Tibial nerve (tissue), 4 donors: Measurements from ENCODE around the gene DIP2B. TPM values are rescaled to one million over a fixed set of nuclear protein-coding genes. Genes with fewer than 3 reads are reported as not detected.

ENCODE experiments used
- DNase-seq, 2 donors: peaks; one replicate each; pipeline ENCODE4 v3.0.0-alpha.2; 2019; ENCODE audit warnings: low spot score in 2 of 2
- H3K27ac ChIP-seq, 4 donors: fragments of 200-600 bp; sonication (generic) in 3 of 4; one replicate each; pipeline ENCODE4 v1.5.1; 2017 to 2019; ENCODE audit warnings: mild to moderate bottlenecking in 1 of 4
- H3K27me3 ChIP-seq, 2 donors: fragments of 200-600 bp; sonication (generic) in 1 of 2; one replicate each; pipeline versions ENCODE4 v1.5.1 to v1.6.0; 2017 to 2019
- H3K36me3 ChIP-seq, 3 donors: fragments of 200-600 bp; sonication (generic); one replicate each; pipeline ENCODE4 v1.5.1; 2018 to 2019
- H3K4me1 ChIP-seq, 4 donors: fragments of 200-600 bp; sonication (generic) in 3 of 4; one replicate each; pipeline ENCODE4 v1.5.1; 2017 to 2019
- H3K4me3 ChIP-seq, 4 donors: fragments of 200-600 bp; sonication (generic) in 3 of 4; one replicate each; pipeline ENCODE4 v1.5.1; 2017 to 2019; ENCODE audit warnings: mild to moderate bottlenecking in 1 of 4, moderate library complexity in 1 of 4
- H3K9me3 ChIP-seq, 4 donors: fragments of 200-600 bp; sonication (generic) in 3 of 4; one replicate each; pipeline ENCODE4 v1.5.1; 2017 to 2019
- CTCF ChIP-seq, 5 experiments: fragments of 200-600 bp in 3 of 5; fragments of 450-650 bp in 2 of 5; sonication (generic) in 3 of 5; IDR thresholded peaks; one replicate each; pipeline ENCODE4 v1.5.1; 2016 to 2019; ENCODE audit warnings: antibody characterized with exemption in 5 of 5, mild to moderate bottlenecking in 3 of 5, moderate library complexity in 2 of 5
- EP300 ChIP-seq, 2 donors: sonication (generic); formaldehyde crosslinking; IDR thresholded peaks; one replicate each; pipeline ENCODE4 v1.6.1; 2017; ENCODE audit warnings: antibody characterized with exemption in 2 of 2, mild to moderate bottlenecking in 1 of 2
- POLR2A ChIP-seq, 2 donors: fragments of 450-650 bp; IDR thresholded peaks; one replicate each; pipeline ENCODE4 v1.6.1; 2017; ENCODE audit warnings: antibody characterized with exemption in 2 of 2, mild to moderate bottlenecking in 2 of 2, moderate library complexity in 2 of 2
- WGBS, 2 donors: methylation state at CpG; one replicate each; pipeline ENCODE4 v1.1.5; 2018; 5-methylcytosine and 5-hydroxymethylcytosine counted together
- total RNA-seq, 4 donors: library from RNA; depleted of rRNA; stranded (reverse); fragments of >200 nt; gene quantifications; one replicate each; pipeline ENCODE4 v1.1.0, GENCODE V29; 2016

Gene DIP2B
- total RNA-seq, 4 donors from 2014 or later = 38.6 to 59.0 (median 44.8) TPM

- H3K27ac ChIP-seq = peak overlapping the region in 2 of 4 donors; percentile 23 to 66
- H3K27me3 ChIP-seq = no peaks in the 10 kb centered on the region
- DNase-seq = no peak
- WGBS, 2 donors = 38 to 49% methylated on average over 4 of the region's 4 CpGs
- peaks cover 0 to 86% (median 39%) of the 10 kb centered on the region in 4 donors for H3K4me1 ChIP-seq
- H3K9me3 ChIP-seq = no peaks in the 10 kb centered on the region
- no peaks in the 10 kb centered on the region for H3K36me3 ChIP-seq
- TF ChIP-seq EP300 (IDR thresholded peaks at IDR 0.05) (no peak), POLR2A (IDR thresholded peaks at IDR 0.05) (no peak), CTCF (IDR thresholded peaks at IDR 0.05) (no peak)
- H3K4me3 ChIP-seq = no peak overlapping the region
Observed at GRCh38 chr12:50614167-50614759, 109.5 kb downstream of the DIP2B start.

- TF ChIP-seq EP300 (IDR thresholded peaks at IDR 0.05) (no peak), POLR2A (IDR thresholded peaks at IDR 0.05) (no peak), CTCF (IDR thresholded peaks at IDR 0.05) (no peak)
- H3K27ac ChIP-seq = peak overlapping the region in 1 of 4 donors; percentile 18
- WGBS, 2 donors = 80 to 84% methylated on average over 7 of the region's 7 CpGs
Observed at GRCh38 chr12:50615145-50615906, 110.5 kb downstream of the DIP2B start.

GRCh38 chr12:50615907-50616296 lies 111.1 kb downstream of the DIP2B start:
- 64 to 76% methylated on average over 1 of the region's 1 CpG for WGBS, 2 donors
- Histone ChIP-seq H3K36me3 (no peaks in the 10 kb centered on the region), H3K9me3 (no peaks in the 10 kb centered on the region), H3K27me3 (no peaks in the 10 kb centered on the region), H3K4me3 (no peak overlapping the region), H3K4me1 (peaks cover 0 to 88% (median 44%) of the 10 kb centered on the region in 4 donors), H3K27ac (peak overlapping the region in 1 of 4 donors; percentile 18)
- no peak for TF ChIP-seq EP300 (IDR thresholded peaks at IDR 0.05)
- TF ChIP-seq CTCF (IDR thresholded peaks at IDR 0.05) = no peak
- TF ChIP-seq POLR2A (IDR thresholded peaks at IDR 0.05) = no peak
- DNase-seq = no peak

More at GRCh38 chr12:50615145-50615906, 110.5 kb downstream of the DIP2B start:
- Histone ChIP-seq H3K27me3 (no peaks in the 10 kb centered on the region), H3K4me1 (peaks cover 0 to 88% (median 42%) of the 10 kb centered on the region in 4 donors), H3K9me3 (no peaks in the 10 kb centered on the region), H3K36me3 (no peaks in the 10 kb centered on the region), H3K4me3 (no peak overlapping the region)
- no peak for DNase-seq

DNA sequence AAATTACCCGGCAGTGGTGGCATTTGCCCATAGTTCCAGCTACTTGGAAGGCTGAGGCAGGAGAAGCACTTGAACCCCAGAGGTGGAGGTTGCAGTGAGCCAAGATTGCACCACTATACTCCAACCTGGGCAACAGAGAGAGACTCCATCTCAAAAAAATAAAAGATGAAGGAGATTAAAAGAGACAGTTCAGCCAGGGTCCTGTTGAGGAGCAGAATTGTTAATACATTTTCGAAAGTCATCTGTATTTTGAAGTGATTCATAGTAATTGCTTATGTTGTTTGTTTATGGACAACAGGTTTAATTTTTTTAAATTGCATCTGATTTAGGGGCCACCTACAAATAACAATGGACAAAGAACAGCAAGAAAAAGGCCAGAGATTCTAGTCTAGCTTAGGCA lies 112.9 kb downstream of the DIP2B start:
- no peak overlapping the region for H3K27ac ChIP-seq
- WGBS, 2 donors = 50 to 52% methylated on average over 2 of the region's 2 CpGs
- no peaks in the 10 kb centered on the region for H3K9me3 ChIP-seq
- DNase-seq = no peak
- TF ChIP-seq EP300 (IDR thresholded peaks at IDR 0.05) (no peak), CTCF (IDR thresholded peaks at IDR 0.05) (no peak), POLR2A (IDR thresholded peaks at IDR 0.05) (no peak)
- no peaks in the 10 kb centered on the region for H3K36me3 ChIP-seq
- H3K27me3 ChIP-seq = no peaks in the 10 kb centered on the region
- H3K4me1 ChIP-seq = peaks cover 0 to 86% (median 43%) of the 10 kb centered on the region in 4 donors
- H3K4me3 ChIP-seq = no peak overlapping the region
